ENCODE results near the gene EIF4H. TPM values are rescaled to one million over a fixed set of nuclear protein-coding genes. Genes with fewer than 3 reads are reported as not detected.

EIF4H gene
- total and polyA plus RNA-seq, 9 of the 15 experiments (the other 6 are each of a cell fraction or from before 2014, with no cell fraction given), result 11.0 to 435 (median 319) TPM

- Histone ChIP-seq H3K4me3 (no peak overlapping the region), H3K27me3 (ENCODE audit: control insufficient read depth in 2 of 2, insufficient read depth in 2 of 2, low read length in 2 of 2) (no peaks in the 10 kb centered on the region), H3K4me2 (ENCODE audit: insufficient read depth, low read length) (no peak overlapping the region), H2AFZ (ENCODE audit: low read depth, low read length) (no peak overlapping the region), H3K9me1 (ENCODE audit: control insufficient read depth, insufficient read depth, low read length) (no peaks in the 10 kb centered on the region), H3K9ac (ENCODE audit: insufficient read depth in 1 of 2, low read depth in 2 of 2, low read length in 2 of 2) (no peak overlapping the region), H3K4me1 (replicated peaks in 1 of 2; ENCODE audit: control insufficient read depth in 2 of 2, insufficient read depth in 2 of 2, low read length in 2 of 2) (peaks cover 0 to 24% of the 10 kb centered on the region in 2 experiments; a peak in 3 of 5 replicates), H3K9me3 (replicated peaks; ENCODE audit: control insufficient read depth, insufficient read depth, low read depth, low read length) (no peaks in the 10 kb centered on the region), H3K36me3 (ENCODE audit: control insufficient read depth, insufficient read depth, low read length) (peaks cover 22% of the 10 kb centered on the region; the same call in 2 of the 3 replicates), H4K20me1 (replicated peaks; ENCODE audit: control insufficient read depth, insufficient read depth, low read length) (peaks cover 4% of the 10 kb centered on the region; the same call in 1 of the 2 replicates), H3K27ac (ENCODE audit: extremely low read depth, low read depth, low read length) (no peak overlapping the region), H3K79me2 (ENCODE audit: control insufficient read depth, insufficient read depth, low read length) (no peaks in the 10 kb centered on the region)
- ChIA-PET POLR2A (no interaction called here), CTCF (ENCODE audit: low intra/inter-chr PET ratio) (no interaction called here)
- TF ChIP-seq RAD51 (IDR thresholded peaks at IDR 0.05; ENCODE audit: borderline replicate concordance, low read depth) (no peak), ATF3 (IDR thresholded peaks at IDR 0.05) (no peak), ATF3 (CRISPR knock-in tag; conservative IDR thresholded peaks at IDR 0.05) (no peak), ZBTB11 (CRISPR knock-in tag; IDR thresholded peaks at IDR 0.05) (no peak), ELF2 (CRISPR knock-in tag; IDR thresholded peaks at IDR 0.05) (no peak), CREM (IDR thresholded peaks at IDR 0.05; ENCODE audit: low read depth) (no peak), KDM5B (IDR thresholded peaks at IDR 0.05; ENCODE audit: insufficient replicate concordance, low read depth, low read length) (no peak)
- 90% methylated on average over 9 of the region's 11 CpGs for WGBS (ENCODE audit: insufficient coverage, low coverage, missing lambda C conversion rate)
- intact Hi-C loops (cut with micrococcal nuclease), result no loop called here
- FAIRE-seq (no peak), ATAC-seq (no peak), DNase-seq (ENCODE audit: extremely low read depth in 1 of 4, low spot score in 3 of 4) (no peak)
- in situ Hi-C loops (cut with MboI), result no loop called here
- no TSS peak for BruUV-seq (replicated peaks)
Observed at GRCh38 chr7:74221713-74222112, 47.6 kb downstream of the EIF4H start.

Measured in K562 (cell line).